CD4-positive, alpha-beta T cell treated with Interleukin-21 for 1 hour (primary cell): Measurements from ENCODE around the gene AP3D1.

Experiments used
- DNase-seq: peaks from one replicate; pipeline ENCODE4 v3.0.0-alpha.2; 2020

Gene AP3D1

DNA sequence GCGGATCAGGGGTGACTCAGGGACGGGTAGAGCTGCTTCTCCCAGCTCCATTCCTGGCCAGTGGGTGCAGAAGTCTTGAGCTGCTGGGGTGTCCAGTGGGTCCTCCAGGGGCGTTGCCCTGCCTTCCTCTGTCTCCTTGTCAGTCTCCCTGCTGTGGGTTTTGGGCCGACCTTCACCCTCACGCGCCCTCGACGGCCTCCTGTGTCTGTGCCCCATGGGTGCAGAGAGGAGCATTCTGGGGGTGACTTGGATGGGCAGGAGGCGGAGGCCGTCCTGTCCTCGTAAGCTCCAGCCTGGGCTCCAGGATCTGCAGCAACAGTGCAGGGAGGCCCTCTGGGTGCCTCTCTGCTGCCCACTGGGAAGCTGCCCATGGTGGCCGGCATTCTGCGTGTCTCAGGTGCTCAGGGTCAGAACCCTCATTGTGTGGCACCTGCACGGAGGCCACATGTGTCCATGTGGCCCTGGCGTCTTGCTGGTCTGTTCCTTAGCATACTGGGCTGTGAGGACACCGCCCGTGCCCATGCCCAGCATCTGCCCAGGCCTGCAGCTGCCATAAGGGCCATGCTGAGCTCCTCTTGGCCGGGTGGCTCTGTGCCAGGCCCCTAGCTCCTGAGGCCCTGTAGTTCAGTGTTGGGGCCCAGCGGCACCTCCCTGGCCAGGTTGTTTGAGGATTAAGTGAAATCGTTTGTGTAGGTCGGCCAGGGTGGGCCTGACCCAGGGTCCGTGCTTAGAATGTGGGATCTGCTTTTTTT is 29.7 kb upstream of the AP3D1 start:
- no peak for DNase-seq

DNA sequence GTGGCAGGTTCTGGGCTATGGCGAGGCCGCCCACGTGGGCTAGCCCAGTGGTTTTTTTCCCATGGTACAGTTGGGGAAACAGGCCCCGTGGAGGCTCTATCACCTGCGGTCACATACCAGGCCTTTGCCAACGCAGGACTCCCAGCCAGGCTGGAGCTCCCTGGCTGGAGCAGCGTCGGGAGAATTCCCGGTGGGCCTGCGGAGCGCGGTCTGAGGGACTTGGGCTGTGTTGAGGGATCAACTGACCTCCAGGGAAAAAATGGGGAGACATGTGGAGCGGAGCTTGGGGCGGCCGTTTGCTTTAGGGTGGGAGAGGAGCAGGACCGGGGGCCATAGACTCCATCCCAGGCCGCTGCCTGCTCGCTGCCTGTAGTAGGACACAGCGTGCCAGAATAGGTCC is 28.7 kb upstream of the AP3D1 start:
- no peak for DNase-seq

DNA sequence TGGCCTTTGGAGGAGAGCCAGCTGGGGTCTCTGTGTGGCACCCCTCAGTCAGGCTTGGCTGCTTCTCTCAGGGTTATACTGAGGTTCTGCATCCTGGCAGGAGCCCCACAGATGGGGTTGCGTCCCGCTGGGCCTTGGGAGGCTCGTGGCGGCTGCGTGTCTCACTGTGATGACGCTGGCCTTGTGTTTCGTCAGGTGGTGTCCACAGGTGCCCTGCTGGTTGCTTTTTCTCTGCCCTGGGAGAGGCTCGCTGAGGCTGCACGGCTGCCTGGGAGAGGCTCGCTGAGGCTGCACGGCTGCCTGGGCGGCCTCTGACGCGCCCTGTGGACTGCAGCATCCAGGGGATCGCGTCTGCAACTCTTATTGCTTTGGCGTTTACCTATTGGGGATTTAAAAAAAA is 27.7 kb upstream of the AP3D1 start:
- no peak for DNase-seq

DNA sequence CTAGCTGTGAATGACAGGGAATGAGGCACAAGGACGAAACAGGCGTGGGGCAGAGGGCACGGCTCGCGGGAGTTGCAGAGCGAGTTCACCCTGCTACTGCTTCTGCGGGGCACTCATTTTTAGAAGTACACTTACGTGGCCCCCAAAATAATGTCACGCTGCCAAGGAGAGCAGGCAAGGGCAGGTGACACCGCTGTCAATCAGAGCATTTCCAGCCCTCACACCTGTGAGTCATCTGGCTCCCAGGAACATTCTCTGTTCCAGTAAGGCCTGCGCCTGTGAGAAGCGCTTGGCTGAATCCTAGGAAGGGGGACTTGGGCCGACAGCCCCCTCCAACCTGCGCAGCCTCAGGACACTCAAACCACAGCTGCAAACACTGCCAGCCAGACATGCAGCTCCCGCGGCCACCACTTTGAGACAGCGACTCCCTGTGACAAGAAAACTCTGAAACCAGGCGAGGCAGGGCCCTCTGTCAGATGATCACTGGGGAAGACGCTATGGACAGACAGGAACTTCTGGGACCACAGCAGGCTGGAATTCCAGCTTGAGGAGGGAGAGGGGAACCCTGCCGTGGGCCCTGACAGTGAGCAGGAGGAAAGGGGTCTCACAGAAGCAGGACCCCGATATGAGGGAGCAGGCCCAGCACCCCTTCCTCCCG is 25.1 kb upstream of the AP3D1 start:
- no peak for DNase-seq

DNA sequence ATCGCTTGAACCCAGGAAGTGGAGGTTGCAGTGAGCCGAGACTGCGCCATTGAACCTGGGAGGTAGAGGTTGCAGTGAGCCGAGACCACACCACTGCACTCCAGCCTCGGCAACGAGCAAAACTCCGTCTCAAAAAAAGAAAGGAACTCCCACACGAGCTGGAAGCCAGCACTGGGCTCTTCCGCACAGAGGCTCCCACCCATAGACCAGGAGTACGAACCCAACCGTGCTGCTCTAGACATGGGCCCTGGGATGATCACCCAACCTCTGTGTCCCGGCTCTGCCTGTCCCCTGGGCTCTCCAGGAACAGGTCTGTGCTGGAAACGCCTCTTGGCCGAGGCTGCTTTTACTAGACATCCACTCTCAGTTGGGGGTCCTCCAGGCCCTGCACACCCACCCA is 24.4 kb upstream of the AP3D1 start:
- no peak for DNase-seq

DNA sequence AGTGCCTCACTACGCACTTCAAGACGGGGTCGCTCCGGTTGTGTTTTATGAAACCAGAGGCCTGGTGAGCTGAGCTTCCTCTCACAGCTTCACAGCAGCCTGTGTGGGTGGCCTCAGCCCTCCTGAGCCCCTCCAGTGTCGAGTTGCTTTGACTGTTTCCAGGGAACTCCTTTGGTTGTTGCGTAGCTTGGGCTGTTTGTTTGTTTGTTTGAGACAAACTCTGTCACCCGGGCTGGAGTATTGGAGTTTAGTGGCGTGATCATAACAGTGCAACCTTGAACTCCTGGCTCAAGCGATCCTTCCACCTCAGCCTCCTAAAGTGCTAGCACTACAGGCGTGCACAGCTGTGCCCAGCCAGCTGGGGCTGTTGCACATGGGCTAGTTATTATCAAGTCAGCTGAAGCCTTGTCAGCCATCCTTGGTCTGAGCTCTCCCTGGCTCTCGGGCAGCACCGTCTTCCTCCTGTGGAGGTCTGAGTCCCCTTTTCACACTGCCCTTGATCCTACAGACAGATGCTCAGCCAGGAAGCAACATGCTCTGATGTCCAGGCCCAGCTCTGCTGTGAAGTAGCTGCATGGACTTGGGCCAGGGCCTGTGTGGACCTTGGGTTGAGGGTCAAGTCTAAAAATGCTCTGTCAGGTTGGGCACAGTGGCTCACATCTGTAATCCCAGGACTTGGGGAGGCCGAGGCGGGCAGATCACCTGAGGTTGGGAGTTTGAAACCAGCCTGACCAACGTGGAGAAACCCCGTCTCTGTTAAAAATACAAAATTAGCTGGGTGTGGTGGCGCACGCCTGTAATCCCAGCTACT is 22.6 kb upstream of the AP3D1 start:
- DNase-seq: no peak

DNA sequence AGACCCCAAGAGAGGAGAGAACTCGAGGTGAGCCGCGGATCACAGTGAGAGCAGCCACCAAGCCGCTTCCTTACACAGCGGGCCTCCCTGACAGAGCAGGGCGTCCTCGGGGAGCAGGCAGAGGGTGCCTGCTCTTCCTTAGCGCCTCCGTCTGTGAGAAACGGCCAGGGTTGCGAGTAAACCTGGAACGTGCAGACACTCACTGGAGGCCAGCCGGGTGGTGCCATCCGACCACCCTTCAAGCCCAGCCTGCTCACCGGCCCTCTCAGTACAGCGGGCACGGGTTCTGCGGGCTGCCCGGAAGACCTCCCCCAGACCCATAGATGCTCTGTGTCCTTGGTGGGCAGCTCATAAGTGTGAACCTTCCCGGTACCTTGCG is 22.0 kb upstream of the AP3D1 start:
- DNase-seq: no peak

DNA sequence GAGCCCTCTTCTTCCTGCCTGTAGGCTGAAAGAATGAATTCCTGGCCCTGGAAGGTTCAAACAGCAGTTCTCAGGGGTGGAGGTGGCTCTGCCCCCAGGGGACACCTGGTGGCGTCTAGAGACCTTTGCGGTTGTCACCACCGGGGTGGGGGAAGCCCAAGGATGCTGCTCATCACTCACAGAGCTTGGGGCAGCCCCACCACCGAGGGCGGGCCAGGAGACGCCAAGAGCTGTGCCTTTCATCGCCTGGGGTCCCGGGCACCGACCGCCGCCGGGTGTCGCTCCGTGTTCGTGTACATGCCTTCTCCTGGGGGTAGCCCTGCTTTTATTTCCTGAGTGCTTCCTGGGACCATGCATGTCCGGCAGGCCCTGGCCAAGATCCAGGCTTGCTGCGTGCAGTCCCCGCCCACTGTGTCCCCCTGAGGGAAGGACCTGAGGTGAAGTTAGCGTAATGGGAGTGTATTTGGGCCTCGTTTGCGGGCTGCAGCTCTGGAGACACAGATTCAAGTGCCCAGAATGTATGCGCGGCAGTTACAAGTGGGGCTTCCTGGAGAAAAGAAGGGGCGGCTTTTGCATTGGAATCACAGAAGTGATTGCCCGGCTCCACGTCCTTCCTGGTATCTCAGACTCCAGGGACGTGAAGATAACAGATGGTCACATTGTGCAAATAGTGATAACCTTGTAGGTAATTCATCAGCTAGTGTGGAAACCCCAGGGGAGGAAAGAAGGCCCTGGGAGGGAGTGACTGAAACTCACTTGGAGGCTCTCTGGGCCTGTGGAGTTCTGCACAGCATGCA is 20.2 kb upstream of the AP3D1 start:
- DNase-seq: peak; percentile 83

DNA sequence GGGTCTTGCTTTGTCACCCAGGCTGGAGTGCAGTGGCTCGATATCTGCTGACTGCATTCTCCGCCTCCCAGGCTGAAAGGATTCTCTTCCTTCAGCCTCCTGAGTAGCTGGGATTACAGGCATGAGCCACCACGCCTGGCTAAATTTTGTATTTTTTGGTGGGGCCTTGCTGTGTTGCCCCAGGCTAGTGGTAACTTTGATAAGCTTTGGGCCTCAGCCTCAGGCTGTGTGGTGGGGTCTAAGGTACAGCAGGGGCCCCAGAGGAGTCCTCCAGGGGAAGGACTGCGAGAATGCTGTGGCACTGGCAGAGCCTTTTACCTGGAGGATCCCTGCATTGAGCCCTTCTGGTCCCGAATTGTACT is 19.6 kb upstream of the AP3D1 start:
- no peak for DNase-seq

DNA sequence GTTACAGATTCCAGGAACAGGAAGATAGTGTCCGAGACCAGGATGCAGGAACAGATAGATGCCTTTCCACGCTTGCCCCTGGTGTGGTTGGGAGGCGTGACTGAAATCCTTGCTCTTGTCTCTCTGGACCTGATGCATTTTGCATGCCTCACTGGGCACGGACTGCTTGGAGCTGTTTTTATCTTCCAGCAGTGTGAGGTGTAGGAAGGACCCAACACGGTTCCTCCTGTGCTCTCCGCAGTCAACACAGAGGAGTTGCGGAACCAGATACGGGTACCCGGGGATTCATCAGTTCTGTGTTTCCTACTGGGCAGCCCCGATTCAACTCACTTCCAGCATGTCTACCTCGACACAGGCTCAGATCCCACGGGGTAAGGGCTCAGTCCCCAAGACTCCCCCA is 18.9 kb upstream of the AP3D1 start:
- no peak for DNase-seq

DNA sequence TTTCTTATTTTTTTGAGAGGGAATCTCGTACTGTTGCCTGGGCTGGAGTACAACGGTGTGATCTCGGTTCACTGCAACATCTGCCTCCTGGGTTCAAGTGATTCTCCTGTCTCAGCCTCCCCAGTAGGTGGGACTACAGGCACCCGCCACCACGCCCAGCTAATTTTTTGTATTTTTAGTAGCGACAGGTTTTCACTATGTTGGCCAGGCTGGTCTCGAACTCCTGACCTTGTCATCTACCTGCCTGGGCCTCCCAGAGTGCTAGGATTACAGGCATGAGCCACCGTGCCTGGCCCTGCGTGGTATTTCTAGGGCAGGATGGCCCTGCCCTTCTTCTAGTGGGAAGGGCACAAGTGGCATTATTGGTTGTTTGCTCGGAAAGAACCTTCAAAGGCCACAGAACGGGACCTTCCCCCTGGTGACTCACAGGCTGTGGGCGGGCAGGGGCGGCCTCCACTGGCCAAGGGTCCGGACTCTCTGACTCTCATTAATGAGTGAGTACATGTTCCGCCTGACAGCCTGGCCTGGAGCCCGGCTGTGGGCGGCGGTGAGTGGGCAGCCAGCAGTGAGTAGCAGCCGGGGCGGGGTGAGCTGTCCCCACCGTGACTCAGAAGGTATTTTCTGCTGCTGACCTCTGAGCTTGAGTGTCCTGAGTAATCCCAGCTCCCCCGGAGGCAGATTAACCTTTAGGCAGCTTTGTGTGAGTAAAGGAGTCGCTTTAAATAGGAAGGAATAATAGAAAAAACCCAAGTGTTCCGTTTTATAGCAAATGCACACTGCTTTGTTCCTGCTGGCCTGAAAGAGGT is 17.5 kb upstream of the AP3D1 start:
- DNase-seq: peak; percentile 73

DNA sequence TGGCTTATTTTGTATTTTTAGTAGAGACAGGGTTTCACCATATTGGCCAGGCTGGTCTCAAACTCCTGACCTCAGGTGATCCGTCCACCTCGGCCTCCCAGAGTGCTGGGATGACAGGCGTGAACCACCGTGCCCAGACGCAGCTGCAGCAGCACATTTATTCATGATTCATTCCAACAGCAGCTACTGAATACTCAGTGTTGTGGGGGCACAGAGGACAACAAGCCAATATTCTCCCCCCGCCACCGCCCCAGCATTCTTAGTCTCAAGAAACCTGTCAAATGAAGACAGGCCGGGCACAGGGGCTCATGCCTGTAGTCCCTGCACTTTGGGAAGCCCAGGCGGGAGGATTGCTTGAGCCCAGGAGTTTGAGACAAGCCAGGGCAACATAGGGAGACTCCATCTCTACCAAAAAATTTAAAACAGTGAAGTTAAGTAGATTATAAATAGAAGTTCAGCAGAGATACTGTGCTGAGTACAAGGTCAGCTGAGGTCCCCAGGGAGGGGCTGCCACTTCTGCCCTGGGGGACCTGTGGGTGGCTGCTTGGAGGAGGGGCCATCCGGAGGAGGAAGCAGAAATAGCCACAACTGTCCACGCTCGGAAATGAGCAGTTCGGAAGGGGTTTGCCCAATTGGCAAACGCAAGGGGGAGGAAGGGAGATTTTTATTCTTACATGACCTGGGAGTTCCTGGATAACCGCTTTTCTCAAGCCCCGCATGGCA is 16.7 kb upstream of the AP3D1 start:
- DNase-seq: peak; percentile 71

DNA sequence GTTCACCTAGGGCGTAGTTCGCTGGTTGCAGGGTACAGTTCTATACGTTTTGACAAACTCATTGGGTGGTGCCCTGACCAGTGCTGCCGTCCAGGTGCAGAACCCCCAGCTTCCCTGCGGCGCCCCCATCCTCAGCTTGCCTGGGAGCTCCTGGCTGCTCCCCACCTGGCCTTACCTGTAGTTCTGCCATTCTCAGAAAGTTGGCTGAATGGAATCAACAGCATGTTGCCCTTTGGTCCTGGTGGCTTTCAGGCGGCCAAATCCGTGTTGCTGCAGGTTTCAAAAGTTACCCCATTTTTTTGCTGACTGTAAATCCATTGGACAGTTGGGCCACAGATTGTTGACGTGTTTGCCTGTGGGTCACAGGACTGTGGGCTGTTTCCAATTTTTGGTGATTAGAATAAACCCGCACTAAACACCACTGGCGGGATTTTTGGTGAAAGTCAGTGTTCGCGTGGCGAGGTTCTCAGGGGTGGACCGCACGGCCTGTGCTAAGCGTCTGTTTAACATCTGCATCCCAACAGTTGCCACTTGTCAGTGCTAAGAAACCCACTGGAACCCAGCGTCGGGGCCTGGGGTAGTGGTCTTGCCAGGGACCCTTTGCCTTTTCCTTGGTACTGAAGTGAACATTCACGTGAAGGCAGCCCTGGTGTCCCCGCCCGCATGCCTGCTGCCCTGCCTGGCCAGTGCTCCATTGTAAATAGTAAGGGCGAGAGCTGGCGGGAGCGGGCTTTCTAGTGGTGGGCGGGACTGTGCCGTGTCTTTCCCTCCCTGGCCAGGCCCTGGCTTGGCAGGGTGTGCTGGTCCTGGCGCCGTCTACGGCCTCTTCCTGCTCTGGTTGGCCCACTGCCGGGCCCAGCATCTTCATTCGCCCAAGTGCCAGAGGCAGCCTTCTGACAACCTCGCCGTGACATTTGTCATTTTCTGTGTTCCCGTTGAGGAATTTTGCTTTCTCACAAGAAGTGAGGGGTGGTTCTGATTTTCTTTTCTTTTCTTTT is 15.7 kb upstream of the AP3D1 start:
- no peak for DNase-seq

DNA sequence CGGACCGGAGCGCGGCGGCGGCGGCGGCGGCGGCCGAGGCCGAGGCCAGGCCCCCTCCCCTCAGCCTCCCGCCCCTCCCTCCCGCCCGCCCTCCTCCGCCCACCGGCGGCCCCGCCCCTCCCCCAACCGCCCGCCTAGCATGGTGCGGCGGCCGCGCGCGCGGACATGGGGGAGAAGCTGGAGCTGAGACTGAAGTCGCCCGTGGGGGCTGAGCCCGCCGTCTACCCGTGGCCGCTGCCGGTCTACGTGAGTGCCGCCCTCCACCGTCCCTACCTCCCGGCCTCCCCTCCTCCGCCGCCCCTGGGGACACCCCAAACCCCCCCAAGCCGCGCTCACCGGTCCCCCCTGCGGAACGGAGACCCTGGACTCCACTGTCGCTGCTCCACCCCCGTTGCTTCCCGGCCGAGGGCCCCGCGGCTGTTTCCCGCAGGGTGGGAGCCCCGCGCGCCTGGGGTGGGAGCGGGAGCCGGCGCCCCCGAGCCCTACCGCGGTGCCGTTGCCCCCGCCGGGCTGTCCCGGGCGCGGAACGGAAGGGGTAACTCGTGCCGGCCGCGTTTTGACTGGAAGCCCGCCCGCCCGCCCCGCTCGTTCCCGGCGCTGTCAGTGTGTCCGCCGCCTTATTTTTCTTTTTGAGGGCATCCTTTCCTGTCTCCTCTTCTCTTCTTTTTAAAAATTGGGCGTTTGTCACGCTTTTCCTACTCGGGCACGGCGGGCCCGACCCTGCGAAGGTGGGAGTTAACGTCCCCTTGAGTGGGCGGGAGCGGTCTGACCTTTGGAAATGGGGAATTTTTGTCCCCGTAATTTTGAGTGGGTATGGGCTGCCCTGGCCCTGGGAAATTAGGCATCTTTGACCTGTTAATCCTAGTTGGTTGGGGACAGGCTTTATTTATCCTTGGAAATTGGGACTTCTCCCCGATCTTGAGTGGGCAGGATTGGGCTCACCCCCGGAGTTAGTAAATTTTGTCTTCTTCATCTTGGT is 12.9 kb upstream of the AP3D1 start:
- DNase-seq: no peak

DNA sequence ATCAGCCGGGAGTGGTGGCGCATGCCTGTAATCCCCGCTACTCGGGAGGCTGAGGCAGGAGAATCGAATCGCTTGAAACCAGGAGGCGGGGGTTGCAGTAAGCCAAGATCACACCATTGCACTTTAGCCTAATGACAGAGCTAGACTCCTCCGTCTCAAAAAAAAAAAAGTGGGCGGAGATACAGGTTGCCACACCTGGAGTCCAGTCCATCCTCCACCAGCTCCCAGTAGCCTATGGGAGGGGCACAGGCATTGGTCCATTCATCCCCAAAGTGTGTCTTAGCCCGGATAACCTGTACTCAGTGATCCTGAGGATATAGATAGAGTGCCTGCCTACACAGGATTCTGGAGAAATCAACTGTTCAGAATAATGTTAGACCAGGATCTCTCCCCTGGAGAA is 9.0 kb upstream of the AP3D1 start:
- no peak for DNase-seq

DNA sequence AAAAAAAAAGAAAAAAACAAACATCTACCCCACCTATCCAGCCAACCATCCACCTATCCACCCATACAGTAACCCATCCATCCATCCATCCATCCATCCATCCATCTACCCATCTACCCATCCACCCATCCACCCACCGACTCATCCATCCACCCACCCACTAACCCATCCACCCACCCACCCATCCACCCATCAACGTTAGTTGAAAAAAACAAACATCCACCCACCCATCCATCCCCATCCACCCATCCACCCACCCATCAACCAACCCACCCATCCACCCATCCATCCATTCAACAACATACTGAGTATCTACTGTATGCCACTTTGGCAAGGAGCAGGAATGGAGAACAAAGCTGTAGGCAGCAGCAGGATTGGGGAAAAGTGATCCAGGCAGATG is 6.1 kb upstream of the AP3D1 start:
- DNase-seq: no peak

DNA sequence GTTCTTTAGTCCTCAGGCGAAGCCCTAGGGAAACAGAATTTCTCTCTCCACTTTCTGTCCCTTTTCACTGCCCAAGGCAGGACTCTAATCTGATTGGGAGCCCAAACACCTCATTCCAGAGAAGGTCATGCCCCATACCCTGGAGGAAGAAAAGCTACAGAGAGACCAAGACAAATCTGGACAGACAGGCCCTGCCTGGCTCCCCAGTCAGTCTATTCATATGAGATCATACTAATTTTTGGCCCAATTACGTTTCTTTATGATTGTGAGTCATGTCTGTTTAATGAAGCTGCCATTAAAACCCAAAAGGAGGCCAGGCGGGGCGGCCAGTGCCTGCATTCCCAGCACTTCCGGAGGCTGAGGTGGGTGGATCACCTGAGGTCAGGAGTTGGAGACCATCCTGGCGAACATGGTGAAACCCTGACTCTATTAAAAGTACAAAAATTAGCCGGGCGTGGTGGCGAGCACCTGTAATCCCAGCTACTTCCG is 3.3 kb upstream of the AP3D1 start:
- no peak for DNase-seq

DNA sequence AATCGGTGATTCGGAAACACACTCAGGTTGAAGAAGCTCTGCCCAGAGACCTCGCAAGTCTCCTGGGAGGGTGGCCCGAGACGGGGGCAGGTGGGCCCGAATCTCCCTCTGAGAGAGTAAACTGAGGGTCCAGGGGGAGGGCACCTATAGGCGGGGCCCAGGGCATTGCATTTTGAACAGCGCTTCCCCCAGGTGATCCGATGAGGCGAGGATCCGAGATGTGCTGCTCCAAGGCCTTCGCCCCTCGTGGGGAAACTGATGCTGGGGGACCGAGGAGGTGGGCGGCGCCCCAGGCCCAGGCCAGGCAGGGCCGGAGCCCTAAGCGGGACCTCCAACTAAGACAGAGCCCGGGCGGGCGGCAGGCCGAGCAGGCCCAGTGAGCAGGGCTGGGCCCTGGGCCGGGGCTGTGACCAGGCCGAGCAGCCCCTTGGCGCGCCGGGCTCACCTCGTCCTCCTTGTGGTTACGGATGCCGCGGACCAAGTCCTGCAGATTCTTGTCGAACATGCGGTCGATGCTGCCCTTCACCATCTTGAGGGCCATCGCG is 500 bp downstream of the AP3D1 start:
- no peak for DNase-seq
